IMR-90 (cell line): ENCODE results near the gene ABHD17B. TPM values are rescaled to one million over a fixed set of nuclear protein-coding genes. Genes with fewer than 3 reads are reported as not detected.

Experiments used
- ATAC-seq: fragments of 200-7000 bp; cut with Tn5 transposase; 2 replicates; pipeline ENCODE4 v1.9.1; 2020; ENCODE audit warnings: low read depth, mild to moderate bottlenecking, moderate library complexity
- BruUV-seq: library from RNA; stranded (reverse); fragments of 400-500 nt; replicated peaks from 2 replicates; lab custom pipeline; 2021; lab: Mats Ljungman, UMichigan
- CTCF ChIA-PET: fragments of 300-600 bp; formaldehyde crosslinking; extraction: SDS; loops from one replicate; lab custom pipeline; 2021; ENCODE audit warnings: antibody characterized with exemption; lab: Yijun Ruan, JAX
- POLR2A ChIA-PET: fragments of 300-600 bp; sonication (Branson Sonifier 250); formaldehyde crosslinking; loops from one replicate; lab custom pipeline; 2022; ENCODE audit warnings: antibody characterized with exemption; ENCODE audit not compliant: unreplicated experiment; lab: Charles Lee
- DNase-seq: peaks from one replicate; pipeline ENCODE4 v3.0.0; 2013
- H2AFZ ChIP-seq: replicated peaks from 2 replicates; pipeline ENCODE3; 2013; ENCODE audit warnings: low read length, mild to moderate bottlenecking; ENCODE audit not compliant: poor library complexity
- H2AK5ac ChIP-seq: 2 replicates; pipeline ENCODE4 v1.6.1; 2013; ENCODE audit warnings: low read depth, low read length, inconsistent platforms
- H2AK9ac ChIP-seq: replicated peaks from 2 replicates; pipeline ENCODE3; 2013; ENCODE audit warnings: mild to moderate bottlenecking, low read depth, low read length, moderate library complexity; ENCODE audit not compliant: poor library complexity
- H2BK120ac ChIP-seq: 2 replicates; pipeline ENCODE4 v1.6.1; 2013; ENCODE audit warnings: low read depth, low read length, inconsistent platforms
- H2BK15ac ChIP-seq: 3 replicates; pipeline ENCODE4 v1.6.1; 2013; ENCODE audit warnings: low read depth, low read length, inconsistent platforms
- H2BK20ac ChIP-seq: 2 replicates; pipeline ENCODE4 v1.6.1; 2013; ENCODE audit warnings: low read depth, mild to moderate bottlenecking, inconsistent platforms, low read length, moderate library complexity
- H2BK5ac ChIP-seq: 2 replicates; pipeline ENCODE4 v1.6.1; 2013; ENCODE audit warnings: mild to moderate bottlenecking, low read depth, low read length, inconsistent platforms; ENCODE audit not compliant: poor library complexity, severe bottlenecking
- H3K14ac ChIP-seq: replicated peaks from 2 replicates; pipeline ENCODE4 v1.6.1; 2013; ENCODE audit warnings: low read depth, low read length, inconsistent platforms
- H3K18ac ChIP-seq: 2 replicates; pipeline ENCODE4 v1.6.1; 2013; ENCODE audit warnings: low read depth, low read length, control low read depth
- H3K23ac ChIP-seq: 2 replicates; pipeline ENCODE4 v1.6.1; 2013; ENCODE audit warnings: low read depth, low read length, inconsistent platforms
- H3K27ac ChIP-seq: 2 replicates; pipeline ENCODE4 v1.5.1; 2013; ENCODE audit warnings: mild to moderate bottlenecking, control low read depth, low read length; ENCODE audit not compliant: insufficient read depth
- H3K27me3 ChIP-seq: 2 replicates; pipeline ENCODE4 v1.6.1; 2013; ENCODE audit warnings: low read length; ENCODE audit not compliant: control insufficient read depth, insufficient read depth
- H3K36me3 ChIP-seq: 2 replicates; pipeline ENCODE4 v1.6.1; 2013; ENCODE audit warnings: low read length, mixed read lengths; ENCODE audit not compliant: control insufficient read depth, insufficient read depth
- H3K4ac ChIP-seq: 2 replicates; pipeline ENCODE4 v1.6.1; 2013; ENCODE audit warnings: low read depth, low read length, inconsistent platforms
- H3K4me1 ChIP-seq: 2 replicates; pipeline ENCODE4 v1.6.1; 2013; ENCODE audit warnings: low read length, mixed read lengths; ENCODE audit not compliant: control insufficient read depth, insufficient read depth
- H3K4me2 ChIP-seq: 2 replicates; pipeline ENCODE4 v1.6.1; 2013; ENCODE audit warnings: low read depth, mild to moderate bottlenecking, control low read depth, low read length, moderate library complexity
- H3K4me3 ChIP-seq: 2 replicates; pipeline ENCODE4 v1.5.1; 2013; ENCODE audit warnings: low read depth, mild to moderate bottlenecking, control low read depth, low read length, moderate library complexity; ENCODE audit not compliant: insufficient read depth
- H3K56ac ChIP-seq: 2 replicates; pipeline ENCODE4 v1.6.1; 2013; ENCODE audit warnings: low read length, inconsistent platforms; ENCODE audit not compliant: insufficient read depth; ENCODE audit errors: extremely low read depth
- H3K79me1 ChIP-seq, 2 experiments: 2 replicates each; pipeline ENCODE4 v1.6.1; 2013; ENCODE audit warnings: low read length in 2 of 2, inconsistent platforms in 1 of 2, low read depth in 1 of 2
- H3K9ac ChIP-seq: 2 replicates; pipeline ENCODE4 v1.6.1; 2013; ENCODE audit warnings: low read depth, low read length, control low read depth
- H3K9me1 ChIP-seq: 2 replicates; pipeline ENCODE4 v1.6.1; 2013; ENCODE audit warnings: low read length, inconsistent platforms; ENCODE audit not compliant: insufficient read depth
- H3K9me3 ChIP-seq: 2 replicates; pipeline ENCODE4 v1.6.1; 2013; ENCODE audit warnings: low read length; ENCODE audit not compliant: control insufficient read depth, insufficient read depth
- H4K20me1 ChIP-seq: 2 replicates; pipeline ENCODE4 v1.6.1; 2013; ENCODE audit warnings: low read length, inconsistent platforms; ENCODE audit not compliant: insufficient read depth
- H4K5ac ChIP-seq: 2 replicates; pipeline ENCODE4 v1.6.1; 2013; ENCODE audit warnings: mild to moderate bottlenecking, low read depth, low read length, control low read depth
- H4K8ac ChIP-seq, 2 experiments: 2 replicates each; pipeline ENCODE4 v1.6.1; 2013; ENCODE audit warnings: low read depth in 2 of 2, low read length in 2 of 2, control low read depth in 1 of 2, inconsistent platforms in 1 of 2
- H4K91ac ChIP-seq: 2 replicates; pipeline ENCODE4 v1.6.1; 2013; ENCODE audit warnings: low read depth, low read length, inconsistent platforms; ENCODE audit not compliant: insufficient read depth
- MAFK ChIP-seq: IDR thresholded peaks from 2 replicates; pipeline ENCODE4 v1.6.1; 2012; ENCODE audit warnings: low read depth, low read length, improper control_type of control experiment
- POLR2A ChIP-seq: IDR thresholded peaks from 2 replicates; pipeline ENCODE4 v1.6.1; 2012; ENCODE audit warnings: mild to moderate bottlenecking, low read depth, low read length
- WGBS, 2 experiments: methylation state at CpG; one replicate each; pipeline versions ENCODE4 v1.1.5 to v1.1.7; 2013; ENCODE audit warnings: missing lambda C conversion rate in 2 of 2; ENCODE audit not compliant: insufficient read length in 1 of 2; ENCODE audit errors: extremely low coverage in 2 of 2; 5-methylcytosine and 5-hydroxymethylcytosine counted together
- dilution Hi-C: fragments of 300-500 bp; cut with HindIII; formaldehyde crosslinking; loops from one replicate; pipeline ENCODE4 v1.14.3; 2018; ENCODE audit warnings: low sequenced_read_pairs; ENCODE audit not compliant: unreplicated experiment
- in situ Hi-C: fragments of 300-500 bp; cut with MboI; formaldehyde crosslinking; loops from 3 replicates; pipeline ENCODE4 v1.14.3; 2019; ENCODE audit warnings: low sequenced_read_pairs, inconsistent platforms, mixed read lengths
- intact Hi-C: fragments of 100-400 bp; cut with micrococcal nuclease; formaldehyde crosslinking; loops from 2 replicates; pipeline ENCODE4 v1.10.0; 2022
- polyA plus RNA-seq, 3 experiments: library from polyadenylated mRNA; depleted of rRNA; stranded (reverse); fragments of >200 nt; gene quantifications; 2 replicates each; pipeline ENCODE4 v1.2.3, GENCODE V29; 2012; ENCODE audit warnings: low replicate concordance in 1 of 3
- total RNA-seq: library from RNA; depleted of rRNA; stranded (reverse); fragments of >200 nt; gene quantifications from 2 replicates; pipeline ENCODE4 v1.2.3, GENCODE V29; 2012

Gene ABHD17B
- total and polyA plus RNA-seq, 2 of the 4 experiments (the other 2 are of a cell fraction) = 7.5 to 16.8 TPM

- Histone ChIP-seq H3K14ac (no peak overlapping the region), H3K27ac (no peak overlapping the region), H3K56ac (no peak overlapping the region), H3K4me3 (no peak overlapping the region), H2AK9ac (no peak overlapping the region), H3K23ac (no peak overlapping the region), H3K9ac (no peak overlapping the region), H3K79me1 (no peaks in the 10 kb centered on the region), H2AK5ac (no peak overlapping the region), H4K91ac (no peak overlapping the region), H3K9me3 (no peaks in the 10 kb centered on the region), H2AFZ (no peak overlapping the region), H2BK20ac (no peak overlapping the region), H3K4me1 (no peaks in the 10 kb centered on the region), H3K18ac (no peak overlapping the region), H3K4ac (no peak overlapping the region), H3K27me3 (no peaks in the 10 kb centered on the region), H3K4me2 (no peak overlapping the region), H2BK15ac (no peak overlapping the region), H4K8ac (no peak overlapping the region), H4K20me1 (no peaks in the 10 kb centered on the region), H2BK120ac (no peak overlapping the region), H3K36me3 (no peaks in the 10 kb centered on the region), H2BK5ac (no peak overlapping the region), H4K5ac (no peak overlapping the region), H3K9me1 (no peaks in the 10 kb centered on the region)
- in situ Hi-C loops (no loop called here), dilution Hi-C loops (no loop called here), intact Hi-C loops (no loop called here)
- TF ChIP-seq POLR2A (no peak), MAFK (peak; percentile 91)
- BruUV-seq = no TSS peak
- ChIA-PET CTCF (no interaction called here), POLR2A (no interaction called here)
- 90% methylated on average over 2 of the region's 5 CpGs; no CpG with 5 or more reads in 1 of the 2 experiments for WGBS, 2 experiments
- no peak for DNase-seq
- ATAC-seq = no peak
Observed at GRCh38 chr9:71839668-71840067, 71.3 kb downstream of the ABHD17B start.
